Measurements from ENCODE around the gene RAD51AP2.

DNA sequence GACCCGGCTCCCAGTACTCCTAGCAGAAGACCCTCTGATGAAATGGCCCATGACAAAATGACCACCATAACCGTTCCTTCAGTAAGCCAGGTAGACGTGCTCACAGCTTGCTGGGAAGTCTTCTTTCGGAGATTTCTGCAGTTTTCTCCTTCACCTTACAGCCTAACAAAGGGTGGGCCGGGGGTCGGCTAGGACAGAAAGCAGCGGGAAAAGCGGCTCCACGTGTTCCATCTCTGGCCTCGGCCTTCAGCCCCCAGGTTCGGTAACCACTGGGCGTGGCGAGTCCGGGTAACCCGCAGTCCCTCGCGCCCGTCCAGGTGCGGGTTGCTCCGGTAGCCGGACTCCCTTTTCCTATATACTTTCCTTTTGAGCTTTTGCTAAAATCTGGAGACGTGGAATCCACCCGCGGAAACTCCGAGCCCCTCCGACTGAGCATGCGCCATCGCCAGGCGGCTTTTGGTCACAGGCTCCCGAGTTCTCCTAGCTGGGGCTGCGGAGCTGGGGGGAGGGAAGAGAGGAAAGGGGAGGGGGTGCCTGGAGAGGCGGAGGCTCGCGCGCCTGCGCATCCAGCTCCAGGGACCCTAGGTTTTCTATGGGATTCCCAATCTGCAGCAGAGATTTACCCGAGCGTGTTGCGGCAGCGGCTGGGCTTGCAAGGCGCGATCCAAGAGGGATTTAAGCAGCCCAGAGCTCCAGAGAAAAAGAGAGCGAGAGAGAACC is 22.0 kb upstream of the RAD51AP2 start, which contains the start of gene VSNL1:
- TF ChIP-seq POLR2AphosphoS5 (IDR thresholded peaks at IDR 0.05) (peak in 1 of 3 donors; percentile 9), POLR2A (IDR thresholded peaks at IDR 0.05) (no peak)
- TF ChIP-seq, protein P1, sequence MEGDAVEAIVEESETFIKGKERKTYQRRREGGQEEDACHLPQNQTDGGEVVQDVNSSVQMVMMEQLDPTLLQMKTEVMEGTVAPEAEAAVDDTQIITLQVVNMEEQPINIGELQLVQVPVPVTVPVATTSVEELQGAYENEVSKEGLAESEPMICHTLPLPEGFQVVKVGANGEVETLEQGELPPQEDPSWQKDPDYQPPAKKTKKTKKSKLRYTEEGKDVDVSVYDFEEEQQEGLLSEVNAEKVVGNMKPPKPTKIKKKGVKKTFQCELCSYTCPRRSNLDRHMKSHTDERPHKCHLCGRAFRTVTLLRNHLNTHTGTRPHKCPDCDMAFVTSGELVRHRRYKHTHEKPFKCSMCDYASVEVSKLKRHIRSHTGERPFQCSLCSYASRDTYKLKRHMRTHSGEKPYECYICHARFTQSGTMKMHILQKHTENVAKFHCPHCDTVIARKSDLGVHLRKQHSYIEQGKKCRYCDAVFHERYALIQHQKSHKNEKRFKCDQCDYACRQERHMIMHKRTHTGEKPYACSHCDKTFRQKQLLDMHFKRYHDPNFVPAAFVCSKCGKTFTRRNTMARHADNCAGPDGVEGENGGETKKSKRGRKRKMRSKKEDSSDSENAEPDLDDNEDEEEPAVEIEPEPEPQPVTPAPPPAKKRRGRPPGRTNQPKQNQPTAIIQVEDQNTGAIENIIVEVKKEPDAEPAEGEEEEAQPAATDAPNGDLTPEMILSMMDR (IDR thresholded peaks at IDR 0.05 in 8 of 11, conservative IDR thresholded peaks at IDR 0.05 in 3 of 11), result no peak
